ENCODE data around the gene ZC3H7A.
"Not testable (repeated sequence)": the region's sequence is repeated elsewhere in the genome, so short reads cannot be mapped to it uniquely, and the experiment has no call there.

Gene ZC3H7A, protein sequence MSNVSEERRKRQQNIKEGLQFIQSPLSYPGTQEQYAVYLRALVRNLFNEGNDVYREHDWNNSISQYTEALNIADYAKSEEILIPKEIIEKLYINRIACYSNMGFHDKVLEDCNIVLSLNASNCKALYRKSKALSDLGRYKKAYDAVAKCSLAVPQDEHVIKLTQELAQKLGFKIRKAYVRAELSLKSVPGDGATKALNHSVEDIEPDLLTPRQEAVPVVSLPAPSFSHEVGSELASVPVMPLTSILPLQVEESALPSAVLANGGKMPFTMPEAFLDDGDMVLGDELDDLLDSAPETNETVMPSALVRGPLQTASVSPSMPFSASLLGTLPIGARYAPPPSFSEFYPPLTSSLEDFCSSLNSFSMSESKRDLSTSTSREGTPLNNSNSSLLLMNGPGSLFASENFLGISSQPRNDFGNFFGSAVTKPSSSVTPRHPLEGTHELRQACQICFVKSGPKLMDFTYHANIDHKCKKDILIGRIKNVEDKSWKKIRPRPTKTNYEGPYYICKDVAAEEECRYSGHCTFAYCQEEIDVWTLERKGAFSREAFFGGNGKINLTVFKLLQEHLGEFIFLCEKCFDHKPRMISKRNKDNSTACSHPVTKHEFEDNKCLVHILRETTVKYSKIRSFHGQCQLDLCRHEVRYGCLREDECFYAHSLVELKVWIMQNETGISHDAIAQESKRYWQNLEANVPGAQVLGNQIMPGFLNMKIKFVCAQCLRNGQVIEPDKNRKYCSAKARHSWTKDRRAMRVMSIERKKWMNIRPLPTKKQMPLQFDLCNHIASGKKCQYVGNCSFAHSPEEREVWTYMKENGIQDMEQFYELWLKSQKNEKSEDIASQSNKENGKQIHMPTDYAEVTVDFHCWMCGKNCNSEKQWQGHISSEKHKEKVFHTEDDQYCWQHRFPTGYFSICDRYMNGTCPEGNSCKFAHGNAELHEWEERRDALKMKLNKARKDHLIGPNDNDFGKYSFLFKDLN

DNA sequence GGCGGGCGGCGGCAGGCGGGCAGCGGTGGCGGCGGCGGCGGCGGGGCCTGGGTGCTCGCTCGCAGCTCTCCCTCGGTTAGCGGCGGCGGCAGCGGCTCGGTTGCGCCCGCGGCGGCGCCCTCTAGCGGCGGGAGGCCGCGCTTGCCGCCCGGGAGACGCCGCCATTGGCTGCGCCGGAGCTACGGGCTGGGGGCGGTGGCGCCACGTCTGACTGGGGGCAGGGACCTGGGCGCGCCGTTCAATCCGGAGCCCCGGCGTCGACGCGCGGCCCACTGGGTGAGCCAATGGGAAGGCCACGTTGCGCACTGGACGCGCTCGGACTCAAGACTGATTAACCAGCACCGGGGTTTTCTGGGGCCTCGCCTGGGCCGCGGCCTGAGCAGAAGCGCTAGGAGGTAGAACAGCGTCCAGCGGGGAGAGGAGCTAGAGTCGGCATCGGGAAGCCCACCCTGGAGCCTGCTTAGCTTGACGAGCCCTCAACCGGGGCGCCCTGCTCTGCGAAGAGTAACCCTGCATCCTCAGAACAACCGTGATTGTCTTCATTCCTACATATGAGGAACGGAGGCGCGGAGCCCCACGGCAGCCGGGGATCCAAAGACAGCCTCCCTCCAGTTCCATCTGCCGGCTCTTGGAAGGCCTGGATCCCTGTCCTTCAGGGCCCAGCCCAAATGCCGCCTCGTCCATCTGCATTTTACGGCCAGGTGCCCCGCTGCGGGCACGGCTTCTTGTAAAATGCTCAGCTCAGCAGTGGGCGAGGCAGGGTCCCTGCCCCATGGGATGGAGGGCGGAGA, at the start of gene ZC3H7A:
Gene ZC3H7A, minus strand, starts transcription at position 93 of the 791 bp plus-strand sequence. CDS start 14,904 bp downstream, outside the sequence.
- DNase-seq: peak; percentile 96

DNA sequence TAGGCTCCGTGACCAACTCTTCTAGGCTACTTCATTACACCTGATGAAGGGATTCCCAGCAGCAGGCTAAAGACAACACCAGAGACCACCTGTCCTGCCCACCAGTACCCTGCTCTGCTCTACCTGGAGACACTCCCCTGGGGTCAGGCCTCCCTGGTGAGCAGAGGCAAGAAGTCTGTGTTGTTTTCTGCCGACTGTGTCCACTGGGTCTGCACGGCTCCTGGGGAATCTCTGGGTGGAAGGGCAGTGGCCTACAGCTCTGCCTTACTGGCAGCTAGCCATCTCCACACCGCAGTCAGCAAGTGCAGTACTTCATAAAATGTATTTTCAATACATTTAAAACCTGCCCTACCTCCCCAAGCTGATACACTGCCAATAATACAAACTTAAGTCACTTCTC, 47.4 kb upstream of the ZC3H7A start:
- DNase-seq: no peak

DNA sequence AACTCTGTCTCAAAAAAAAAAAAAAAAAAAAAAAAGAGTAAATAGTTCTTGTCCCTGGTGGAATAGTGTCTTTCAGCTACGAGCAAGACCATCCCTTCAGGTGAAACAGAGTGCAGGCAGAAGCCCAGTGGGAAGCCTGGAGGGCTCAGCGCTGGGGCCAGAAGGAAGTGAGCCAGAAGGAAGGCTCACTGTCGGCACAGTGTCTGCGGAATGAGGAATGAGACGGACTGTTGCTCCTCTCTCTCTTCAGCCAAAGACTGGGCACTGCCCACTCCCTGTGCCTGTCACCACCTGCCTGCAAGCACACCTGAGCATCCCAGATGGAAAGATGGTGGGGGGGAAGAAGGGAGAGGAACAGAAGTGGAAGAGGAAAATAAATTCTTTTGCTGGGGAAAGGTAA, 46.8 kb upstream of the ZC3H7A start:
- no peak for DNase-seq

DNA sequence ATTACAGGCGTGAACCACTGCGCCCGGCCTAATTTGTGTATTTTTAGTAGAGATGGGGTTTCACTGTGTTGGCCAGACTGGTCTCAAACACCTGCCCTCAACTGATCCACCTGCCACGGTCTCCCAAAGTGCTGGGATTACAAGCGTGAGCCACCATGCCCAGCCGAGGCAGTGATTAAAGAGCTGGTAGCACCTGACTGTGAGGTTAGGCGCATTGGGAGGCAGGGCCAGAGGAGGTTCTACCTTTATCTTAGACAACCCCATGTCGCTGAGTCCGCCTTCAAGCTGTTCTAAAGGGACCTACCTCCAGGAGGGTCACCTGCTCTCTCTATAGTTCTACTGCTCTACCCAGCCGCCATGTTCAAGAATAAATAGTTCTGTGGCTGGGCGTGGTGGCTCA, 46.1 kb upstream of the ZC3H7A start:
- DNase-seq: no peak

DNA sequence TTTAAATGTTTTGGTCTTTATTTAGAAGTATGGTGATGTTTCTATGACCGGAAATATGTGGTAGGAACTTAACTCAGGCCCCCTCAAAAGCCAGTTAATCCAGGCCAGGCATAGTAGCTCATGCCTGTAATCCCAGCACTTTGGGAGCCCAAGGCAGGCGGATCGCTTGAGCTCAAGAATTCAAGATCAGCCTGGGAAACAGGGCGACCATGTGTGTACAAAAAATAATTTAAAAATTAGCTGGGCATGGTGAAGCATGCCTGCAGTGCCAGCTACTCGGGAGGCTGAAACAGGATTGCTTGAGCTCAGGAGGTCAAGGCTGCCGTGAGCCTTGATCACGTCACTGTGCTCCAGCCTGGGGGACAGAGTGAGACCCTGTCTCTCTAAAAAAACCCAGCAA, 44.0 kb upstream of the ZC3H7A start:
- DNase-seq: no peak

DNA sequence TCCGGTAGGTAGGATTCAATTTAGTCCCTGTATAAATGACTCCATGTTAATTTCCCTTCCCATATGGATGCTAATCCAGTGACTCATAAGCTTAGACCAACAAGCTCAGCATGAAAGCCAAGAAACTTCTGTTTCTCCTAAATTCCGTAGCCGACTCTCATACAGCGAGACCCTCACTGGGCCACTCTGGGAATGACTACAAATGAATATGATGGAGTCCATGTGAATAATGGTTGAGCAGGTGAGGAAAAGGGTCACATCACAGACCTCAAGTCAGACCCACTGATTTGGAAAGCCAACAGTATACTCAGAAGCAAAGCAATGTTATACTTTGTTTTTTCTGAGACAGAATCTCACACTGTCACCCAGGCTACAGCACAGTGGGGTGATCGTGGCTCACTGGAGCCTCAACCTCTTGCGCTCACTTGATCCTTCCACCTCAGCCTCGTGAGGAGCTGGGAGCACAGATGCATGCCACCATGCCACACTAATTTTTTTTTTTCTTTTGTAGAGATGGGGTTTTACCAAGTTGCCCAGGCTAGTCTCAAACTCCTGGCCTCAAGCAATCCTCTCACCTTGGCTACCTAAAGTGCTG, 39.7 kb upstream of the ZC3H7A start:
- DNase-seq: no peak

DNA sequence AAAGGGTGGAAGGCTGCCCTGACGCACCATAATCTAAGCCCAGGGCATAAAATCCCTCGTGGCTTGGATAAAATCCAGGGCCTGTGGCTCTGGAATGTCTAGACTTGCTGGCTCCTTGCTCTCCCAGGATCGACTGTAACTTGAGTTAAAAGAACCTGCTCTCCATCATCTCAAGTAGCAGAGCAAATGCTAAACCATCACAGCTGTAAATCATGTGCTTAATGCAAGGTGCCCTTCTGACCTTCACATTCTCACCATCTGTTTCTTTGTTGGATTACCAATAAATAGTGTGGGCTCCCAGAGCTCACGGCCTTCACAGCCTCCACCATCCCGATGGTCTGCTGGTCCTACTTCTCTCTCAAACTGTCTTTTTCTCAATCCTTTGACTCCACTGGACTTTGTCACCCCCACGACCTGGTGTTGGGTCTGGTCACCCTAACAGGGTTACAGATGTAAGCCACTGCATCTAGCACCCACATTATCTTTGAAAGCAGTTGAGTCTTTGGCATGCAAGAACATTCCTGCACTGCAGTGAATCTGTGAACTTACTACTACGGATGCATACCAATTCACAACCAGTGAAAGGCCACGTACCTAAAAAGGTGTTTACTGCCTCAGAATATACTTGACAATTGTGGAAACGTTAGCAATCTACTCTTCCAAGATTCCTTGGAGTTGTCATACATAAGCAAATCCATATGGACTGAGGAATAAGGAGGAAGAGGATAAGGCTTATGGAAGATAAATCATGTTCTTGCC, 39.0 kb upstream of the ZC3H7A start:
- DNase-seq: no peak

DNA sequence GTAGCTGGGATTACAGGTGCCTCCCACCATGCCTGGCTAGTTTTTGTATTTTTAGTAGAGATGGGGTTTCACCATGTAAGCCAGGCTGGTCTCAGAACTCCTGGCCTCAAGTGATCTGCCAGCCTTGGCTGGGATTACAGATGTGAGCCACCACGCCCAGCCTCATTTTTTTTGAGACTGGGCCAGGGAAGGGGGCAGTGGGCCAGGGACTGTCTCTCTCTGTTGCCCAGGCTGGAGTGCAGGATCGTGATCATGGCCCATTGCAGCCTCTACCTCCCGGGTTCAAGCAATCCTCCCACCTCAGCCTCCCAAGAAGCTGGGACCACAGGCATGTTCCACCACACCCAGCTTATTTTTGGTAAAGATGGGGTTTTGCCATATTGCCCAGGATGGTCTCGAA, 38.3 kb upstream of the ZC3H7A start:
- DNase-seq: no peak

DNA sequence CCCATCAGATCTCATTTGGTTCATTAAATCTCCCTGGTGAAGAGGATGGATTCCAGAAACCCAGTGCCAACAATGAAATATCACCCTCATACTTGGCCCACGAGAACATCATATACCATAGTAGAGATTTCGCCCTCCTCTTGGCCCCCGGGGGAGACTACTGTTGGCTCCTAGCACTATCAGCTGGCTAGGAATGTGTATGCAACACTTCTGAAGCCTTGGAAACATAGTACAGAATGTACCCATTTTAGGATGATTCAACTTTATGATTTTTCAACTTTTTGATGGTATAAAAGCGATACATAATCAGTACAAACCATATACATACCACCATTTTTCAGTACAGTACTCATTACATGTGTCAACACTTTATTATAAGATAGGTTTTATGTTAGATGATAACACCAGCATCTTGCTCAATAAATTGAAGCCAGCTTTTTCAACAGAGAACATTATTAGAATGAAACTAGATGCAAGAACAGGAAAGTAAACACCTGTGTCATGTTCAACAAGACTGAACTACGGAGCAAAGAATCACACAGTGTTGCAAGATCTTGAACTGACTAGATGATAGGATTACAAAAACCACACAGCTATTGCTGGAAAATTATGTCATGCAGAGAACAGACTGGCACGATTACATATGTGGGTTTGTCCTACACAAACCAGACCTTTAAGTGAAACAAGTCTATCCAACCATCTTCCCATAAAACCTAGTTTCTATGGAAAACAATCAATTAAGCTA, 37.1 kb upstream of the ZC3H7A start:
- DNase-seq: no peak

DNA sequence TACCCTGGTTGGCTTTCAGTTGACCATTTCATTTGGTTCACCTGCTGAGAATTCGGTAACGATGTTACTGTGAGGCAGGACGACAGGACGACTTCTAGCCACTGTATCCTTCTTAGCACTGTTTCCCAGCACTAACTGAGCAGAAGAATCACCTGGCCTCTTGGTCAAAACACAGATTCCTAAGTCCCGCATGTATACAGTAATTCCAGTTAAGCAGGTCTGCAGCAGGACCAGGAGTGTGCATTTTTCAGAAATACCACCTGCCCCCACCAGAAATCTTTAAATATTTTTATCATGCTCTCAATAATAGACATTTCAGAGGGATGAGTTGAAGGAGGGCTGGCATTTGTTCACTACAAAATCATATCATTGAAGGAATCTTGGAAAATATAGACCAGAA, 31.6 kb upstream of the ZC3H7A start:
- DNase-seq: no peak

DNA sequence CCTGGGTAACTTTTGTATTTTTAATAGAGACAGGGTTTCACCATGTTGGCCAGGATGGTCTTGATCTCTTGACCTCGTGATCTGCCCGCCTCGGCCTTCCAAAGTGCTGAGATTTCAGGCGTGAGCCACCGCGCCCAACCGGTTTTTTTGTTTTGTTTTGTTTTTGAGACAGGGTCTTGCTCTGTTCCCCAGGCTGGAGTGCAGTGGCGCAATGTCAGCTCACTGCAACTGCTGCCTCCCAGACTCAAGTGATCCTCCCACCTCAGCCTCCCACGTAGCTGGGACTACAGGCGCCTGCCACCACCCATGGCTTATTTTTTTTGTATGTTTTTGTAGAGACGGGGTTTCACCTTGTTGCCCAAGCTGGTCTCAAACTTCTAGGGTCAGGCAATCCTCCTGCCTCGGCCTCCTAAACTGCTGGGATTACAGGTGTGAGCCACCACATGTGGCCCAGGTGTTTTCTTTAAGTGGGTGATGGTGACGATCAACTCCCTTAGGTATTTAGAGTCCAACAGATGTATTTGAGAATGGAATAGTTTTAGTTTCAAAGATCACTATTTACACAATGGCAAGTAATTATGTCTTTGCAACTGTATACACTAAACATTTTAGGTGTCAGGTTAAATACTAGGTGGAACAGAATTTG, 28.6 kb upstream of the ZC3H7A start:
- not testable (repeated sequence) for DNase-seq

DNA sequence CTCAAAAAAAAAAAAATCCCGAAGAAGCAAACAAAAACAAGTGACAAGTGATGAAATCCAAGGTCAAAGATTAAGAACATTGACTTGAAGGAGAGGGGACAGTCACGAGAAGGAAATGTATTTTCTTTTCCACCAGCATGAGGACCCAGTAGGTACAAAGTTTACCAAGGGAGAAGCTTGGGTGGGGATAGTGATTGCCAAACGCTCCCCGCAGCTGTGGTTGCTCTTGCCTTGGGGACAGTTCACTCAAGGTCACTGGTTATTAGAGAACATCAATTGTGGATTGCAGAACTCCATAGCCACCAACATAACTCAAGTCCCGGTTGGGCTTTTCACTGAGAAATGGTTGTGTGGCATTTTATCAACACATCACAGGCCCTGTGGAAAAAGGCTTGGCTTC, 27.3 kb upstream of the ZC3H7A start:
- no peak for DNase-seq

DNA sequence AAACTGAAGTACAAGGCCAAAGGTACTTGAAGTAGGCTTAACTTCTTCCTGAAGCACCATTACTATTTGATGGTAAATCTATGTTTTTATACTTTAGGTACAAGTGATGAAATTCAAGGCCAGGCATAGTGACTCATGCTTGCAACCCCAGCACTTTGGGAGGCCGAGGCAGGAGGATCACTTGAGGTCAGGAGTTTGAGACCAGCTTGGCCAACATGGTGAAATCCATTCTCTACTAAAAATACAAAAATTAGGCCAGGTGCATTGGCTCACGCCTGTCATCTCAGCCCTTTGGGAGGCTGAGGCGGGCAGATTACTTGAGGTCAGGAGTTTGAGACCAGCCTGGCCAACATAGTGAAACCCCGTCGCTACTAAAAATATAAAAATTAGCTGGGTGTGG, 26.6 kb upstream of the ZC3H7A start:
- not testable (repeated sequence) for DNase-seq

DNA sequence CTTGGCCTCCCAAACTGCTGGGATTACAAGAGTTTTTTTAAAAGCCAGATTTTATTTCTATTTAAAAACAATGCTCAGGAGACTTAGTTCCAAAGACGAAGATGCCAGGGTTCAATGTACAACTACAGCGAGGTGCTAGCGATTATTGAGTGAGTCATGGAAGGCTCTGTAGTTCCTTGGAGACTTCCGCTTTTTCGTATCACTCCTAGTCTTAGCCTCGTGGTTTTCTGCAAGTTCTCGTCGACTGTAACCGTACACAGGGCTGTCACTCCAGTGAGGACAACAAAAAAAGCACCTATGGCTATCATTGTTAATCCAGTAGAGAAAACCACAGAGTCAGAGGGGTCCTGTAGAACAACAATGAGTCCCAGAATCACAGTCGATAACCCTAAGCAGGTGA, 22.7 kb upstream of the ZC3H7A start:
- DNase-seq: no peak

DNA sequence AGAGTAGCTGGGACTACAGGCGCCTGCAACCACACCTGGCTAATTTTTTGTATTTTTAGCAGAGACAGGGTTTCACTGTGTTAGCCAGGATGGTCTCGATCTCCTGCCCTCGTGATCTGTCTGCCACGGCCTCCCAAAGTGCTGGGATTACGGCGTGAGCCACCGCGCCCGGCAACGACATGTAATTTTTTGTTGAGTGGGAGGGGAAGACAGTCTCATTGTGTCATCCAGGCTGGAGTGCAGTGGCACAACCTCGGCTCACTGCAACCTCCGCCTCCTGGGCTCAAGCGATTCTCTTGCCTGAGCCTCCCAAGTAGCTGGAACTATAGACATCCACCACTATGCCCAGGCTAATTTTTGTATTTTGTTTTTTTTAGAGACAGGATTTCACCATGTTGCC, 21.9 kb upstream of the ZC3H7A start:
- not testable (repeated sequence) for DNase-seq

DNA sequence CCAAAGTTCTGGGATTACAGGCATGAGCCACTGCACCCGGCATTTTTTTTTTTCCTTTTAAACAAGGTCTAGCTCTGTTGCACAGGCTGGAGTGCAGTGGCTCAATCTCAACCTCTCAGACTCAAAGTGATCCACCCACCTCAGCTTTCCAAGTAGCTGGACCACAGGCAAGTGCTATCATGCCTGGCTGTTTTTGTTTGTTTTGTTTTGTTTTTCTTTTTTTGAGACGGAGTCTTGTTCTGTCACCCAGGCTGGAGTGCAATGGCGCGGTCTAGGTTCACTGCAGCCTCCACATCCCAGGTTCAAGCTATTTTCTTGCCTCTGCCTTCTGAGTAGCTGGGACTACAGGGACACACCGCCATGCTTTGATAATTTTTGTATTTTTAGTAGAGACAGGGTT, 19.1 kb upstream of the ZC3H7A start:
- no peak for DNase-seq

DNA sequence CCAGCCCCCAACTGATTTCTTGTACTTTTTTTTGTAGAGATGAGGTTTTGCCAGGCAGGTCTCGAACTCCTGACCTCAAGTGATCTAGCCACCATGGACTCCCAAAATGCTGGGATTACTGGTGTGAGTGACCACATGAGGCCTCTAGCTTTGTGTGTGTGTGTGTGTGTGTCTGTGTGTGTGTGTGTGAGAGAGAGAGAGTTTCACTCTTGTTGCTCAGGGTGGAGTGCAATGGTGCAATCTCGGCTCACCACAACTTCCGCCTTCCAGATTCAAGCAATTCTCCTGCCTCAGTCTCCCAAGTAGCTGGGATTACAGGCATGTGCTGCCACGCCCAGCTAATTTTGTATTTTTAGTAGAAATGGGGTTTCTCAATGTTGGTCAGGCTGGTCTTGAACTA, 17.7 kb upstream of the ZC3H7A start:
- not testable (repeated sequence) for DNase-seq

DNA sequence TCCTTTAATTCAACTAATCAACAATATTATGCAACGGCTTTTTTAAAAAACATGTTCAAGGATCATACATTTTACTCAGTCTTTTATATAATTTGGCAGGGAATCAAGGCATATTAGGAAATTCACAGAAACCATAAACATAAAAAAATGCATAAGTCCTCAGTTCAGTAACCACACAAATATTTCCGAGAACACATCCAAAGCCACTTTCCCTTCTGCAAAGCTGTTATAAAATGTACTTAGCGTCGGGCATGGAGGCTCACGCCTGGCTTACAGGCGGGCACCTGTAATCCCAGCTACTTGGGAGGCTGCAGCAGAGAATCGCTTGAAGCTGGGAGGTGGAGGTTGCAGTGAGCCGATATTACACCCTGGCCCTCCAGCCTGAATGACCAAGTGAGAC, 9.7 kb upstream of the ZC3H7A start:
- DNase-seq: no peak

DNA sequence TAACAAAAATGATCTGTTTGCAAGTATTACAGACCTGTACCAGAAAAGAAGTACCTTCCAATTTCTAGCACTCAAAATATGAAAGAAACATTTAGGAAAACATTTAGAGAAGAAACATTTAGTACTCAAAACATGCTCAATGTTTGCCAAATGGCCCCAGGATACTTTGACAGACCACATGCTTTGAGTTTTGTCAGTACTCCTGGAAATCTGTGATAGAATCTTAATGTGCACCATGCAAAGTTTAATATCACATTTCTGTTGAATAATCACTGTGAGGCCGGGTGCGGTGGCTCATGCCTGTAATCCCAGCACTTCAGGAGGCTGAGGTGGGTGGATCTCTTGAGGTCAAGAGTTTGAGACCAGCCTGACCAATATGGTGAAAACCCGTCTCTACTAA, 8.5 kb upstream of the ZC3H7A start:
- DNase-seq: no peak

DNA sequence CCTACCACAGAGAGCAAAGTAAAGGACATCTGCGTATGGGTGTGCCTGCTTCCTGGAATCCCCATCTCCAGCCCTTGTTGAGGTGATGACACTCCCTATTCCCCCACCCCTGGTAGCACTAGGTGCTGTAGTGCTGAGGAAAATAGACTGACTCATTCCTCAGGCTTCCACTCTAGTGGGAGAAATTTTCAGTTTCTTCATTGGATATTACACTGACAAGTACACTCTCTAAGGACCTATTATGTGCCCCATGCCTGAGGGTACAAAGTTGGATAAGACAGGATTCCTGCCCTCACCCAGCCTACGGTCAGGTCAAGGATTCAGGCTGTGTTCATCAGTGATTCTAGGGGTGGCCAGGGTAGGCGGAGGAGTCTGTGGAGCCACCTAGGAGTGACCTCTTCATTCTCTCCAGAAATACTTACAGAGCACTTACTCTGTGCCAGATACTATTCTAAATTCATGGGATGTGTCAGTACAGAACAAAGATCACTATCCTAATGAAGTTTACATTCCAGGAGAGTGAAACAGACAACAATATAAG, 4.5 kb upstream of the ZC3H7A start:
- DNase-seq: no peak
